HUES64 (cell line): ENCODE results near the gene PDE11A.

Experiments
- H3K27ac ChIP-seq: 2 replicates; pipeline ENCODE4 v1.7.0; 2013; ENCODE audit warnings: low read depth, low read length, inconsistent platforms
- H3K27me3 ChIP-seq: 2 replicates; pipeline ENCODE4 v1.6.1; 2013; ENCODE audit warnings: mild to moderate bottlenecking, low read length; ENCODE audit not compliant: insufficient read depth
- H3K36me3 ChIP-seq: 2 replicates; pipeline ENCODE4 v1.6.1; 2013; ENCODE audit warnings: mild to moderate bottlenecking, low read length; ENCODE audit not compliant: insufficient read depth
- H3K4me1 ChIP-seq: 2 replicates; pipeline ENCODE4 v1.6.1; 2013; ENCODE audit warnings: mild to moderate bottlenecking, low read length, moderate library complexity; ENCODE audit not compliant: insufficient read depth
- H3K4me3 ChIP-seq: 2 replicates; pipeline ENCODE4 v1.5.1; 2013; ENCODE audit warnings: mild to moderate bottlenecking, low read length, moderate library complexity
- H3K9ac ChIP-seq: 2 replicates; pipeline ENCODE4 v1.6.1; 2013; ENCODE audit warnings: mild to moderate bottlenecking, low read depth, low read length
- H3K9me3 ChIP-seq: 2 replicates; pipeline ENCODE4 v1.6.1; 2013; ENCODE audit warnings: low read depth, low read length; ENCODE audit not compliant: insufficient read depth
- WGBS: fragments of 150-250, 120-280 bp; methylation state at CpG from one replicate; pipeline ENCODE4 v1.1.7; 2013; ENCODE audit warnings: missing lambda C conversion rate; 5-methylcytosine and 5-hydroxymethylcytosine counted together

PDE11A gene

DNA sequence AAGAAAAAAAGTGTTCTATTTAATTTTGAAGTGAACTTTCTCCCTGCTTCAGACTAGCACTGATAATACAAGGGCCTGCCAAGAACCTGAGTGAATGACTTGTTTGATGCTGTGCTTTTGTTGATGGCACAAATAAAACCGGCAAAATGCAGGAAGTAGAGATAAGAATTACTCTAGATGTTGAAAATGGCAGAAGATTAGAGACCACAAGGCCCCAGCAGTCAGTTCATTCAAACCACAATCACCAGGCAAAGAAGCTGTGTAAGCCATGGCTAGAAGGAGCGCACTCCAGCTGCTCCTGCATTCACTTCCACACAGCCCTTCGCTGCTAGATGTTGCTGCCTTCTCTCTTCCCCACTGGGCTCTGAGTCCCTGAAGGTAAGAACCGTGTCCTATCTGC, 383.0 kb downstream of the PDE11A start:
- no peak overlapping the region for H3K9ac ChIP-seq
- WGBS: 82% methylated on average over 4 of the region's 4 CpGs

DNA sequence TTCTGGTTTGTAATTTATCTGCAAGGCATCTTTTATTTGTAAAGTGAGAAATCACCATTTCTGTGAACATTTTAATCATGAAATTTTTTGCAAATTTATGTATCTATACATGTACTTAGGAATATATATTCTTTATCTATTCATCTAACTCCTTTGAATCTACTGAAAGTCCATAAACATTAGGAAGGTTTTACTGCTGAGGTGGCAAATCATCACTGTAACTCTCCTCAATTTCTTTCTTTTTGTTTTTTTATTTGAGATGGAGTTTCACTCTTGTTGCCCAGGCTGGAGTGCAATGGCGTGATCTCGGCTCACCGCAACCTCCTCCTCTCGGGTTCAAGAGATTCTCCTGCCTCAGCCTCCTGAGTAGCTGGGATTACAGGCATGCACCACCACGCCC, 383.7 kb downstream of the PDE11A start:
- Histone ChIP-seq H3K27ac (no peak overlapping the region), H3K4me1 (peaks cover 15% of the 10 kb centered on the region; the same call in 1 of the 2 replicates), H3K9me3 (no peaks in the 10 kb centered on the region), H3K36me3 (no peaks in the 10 kb centered on the region), H3K27me3 (no peaks in the 10 kb centered on the region), H3K4me3 (no peak overlapping the region), H3K9ac (no peak overlapping the region)
- 94% methylated on average over 5 of the region's 5 CpGs for WGBS

More for the DNA sequence above, 383.0 kb downstream of the PDE11A start:
- no peak overlapping the region for H3K4me3 ChIP-seq
- H3K27me3 ChIP-seq: no peaks in the 10 kb centered on the region
- H3K4me1 ChIP-seq: peaks cover 15% of the 10 kb centered on the region; the same call in 1 of the 2 replicates
- no peak overlapping the region for H3K27ac ChIP-seq
- H3K9me3 ChIP-seq: no peaks in the 10 kb centered on the region
- no peaks in the 10 kb centered on the region for H3K36me3 ChIP-seq

- 95% methylated on average over 2 of the region's 2 CpGs for WGBS
- no peaks in the 10 kb centered on the region for H3K27me3 ChIP-seq
- H3K36me3 ChIP-seq: no peaks in the 10 kb centered on the region
- no peak overlapping the region for H3K27ac ChIP-seq
- peaks cover 12% of the 10 kb centered on the region; the same call in 1 of the 2 replicates for H3K4me1 ChIP-seq
- no peaks in the 10 kb centered on the region for H3K9me3 ChIP-seq
- no peak overlapping the region for H3K9ac ChIP-seq
- H3K4me3 ChIP-seq: no peak overlapping the region
These were observed 388.9 kb downstream of the PDE11A start for GRCh38 chr2:177683661-177684069.

DNA sequence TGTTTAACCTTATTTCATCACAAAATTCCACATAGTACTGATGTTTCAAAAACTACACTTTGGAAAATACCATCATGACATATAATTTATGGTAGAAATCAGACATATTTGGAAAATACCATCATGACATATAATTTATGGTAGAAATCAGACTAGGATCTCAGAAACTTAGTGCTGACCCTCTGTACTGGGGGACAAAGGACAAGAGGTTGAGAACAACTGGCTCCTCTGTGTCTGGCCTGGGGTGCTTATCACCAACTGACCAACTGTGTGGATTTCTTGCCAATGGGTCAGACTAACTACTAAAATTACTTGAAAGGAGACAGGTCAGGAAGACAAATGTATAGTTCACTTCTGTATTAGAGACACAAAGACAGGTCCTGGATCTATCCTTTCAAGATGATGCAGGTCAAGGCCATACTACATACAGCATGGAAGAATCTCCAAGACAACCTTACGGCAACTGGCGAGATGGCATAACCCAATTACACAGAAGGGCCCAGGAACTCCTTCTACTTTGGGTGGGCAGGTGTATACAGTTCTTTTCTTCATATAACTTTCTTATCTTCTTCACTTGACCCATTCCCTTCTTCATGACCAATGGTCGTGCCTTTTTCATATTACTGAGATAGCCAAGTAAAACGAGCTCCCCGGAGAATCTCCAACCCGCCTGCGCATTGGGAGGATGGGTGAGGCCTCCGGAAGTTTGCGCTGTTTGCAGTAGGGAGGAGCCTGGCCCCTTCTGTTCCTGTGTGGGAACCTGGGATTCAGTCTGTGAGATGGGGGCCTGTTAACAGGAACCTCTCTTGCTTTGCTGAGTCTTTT, 389.5 kb downstream of the PDE11A start:
- Histone ChIP-seq H3K9me3 (no peaks in the 10 kb centered on the region), H3K36me3 (no peaks in the 10 kb centered on the region), H3K4me3 (no peak overlapping the region), H3K4me1 (peaks cover 12% of the 10 kb centered on the region; the same call in 1 of the 2 replicates), H3K27ac (no peak overlapping the region), H3K9ac (no peak overlapping the region), H3K27me3 (no peaks in the 10 kb centered on the region)
- WGBS: 92% methylated on average over 9 of the region's 9 CpGs

DNA sequence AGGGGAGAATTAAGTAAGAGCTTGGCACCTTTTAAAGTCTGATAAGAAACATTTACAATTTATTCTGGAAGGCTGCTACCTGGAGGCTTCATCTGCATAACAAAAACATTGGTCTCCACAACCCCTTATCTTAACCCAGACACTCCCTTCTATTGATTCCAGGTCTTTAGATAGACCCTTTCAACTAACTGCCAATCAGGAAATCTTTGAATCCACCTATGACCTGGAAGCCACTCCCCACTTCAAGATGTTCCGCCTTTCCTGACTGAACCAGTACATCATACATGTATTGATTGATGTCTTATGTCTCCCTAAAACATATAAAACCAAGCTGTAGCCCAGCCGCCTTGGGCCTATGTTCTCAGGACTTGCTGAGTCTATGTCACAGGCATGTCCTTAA, 390.6 kb downstream of the PDE11A start:
- Histone ChIP-seq H3K9me3 (no peaks in the 10 kb centered on the region), H3K4me3 (no peak overlapping the region), H3K27ac (no peak overlapping the region), H3K36me3 (no peaks in the 10 kb centered on the region), H3K27me3 (0 out of 2 replicates have a peak, but pooled peaks cover 6% of the 10 kb centered on the region), H3K4me1 (peaks cover 12% of the 10 kb centered on the region; the same call in 1 of the 2 replicates), H3K9ac (no peak overlapping the region)
- 86% methylated on average over 2 of the region's 2 CpGs for WGBS

- peaks cover 10% of the 10 kb centered on the region for H3K27me3 ChIP-seq
- no peak overlapping the region for H3K9ac ChIP-seq
- H3K27ac ChIP-seq: no peak overlapping the region
- H3K4me3 ChIP-seq: no peak overlapping the region
- peaks cover 12% of the 10 kb centered on the region; the same call in 1 of the 2 replicates for H3K4me1 ChIP-seq
- WGBS: 94% methylated on average over 6 of the region's 6 CpGs
- no peaks in the 10 kb centered on the region for H3K9me3 ChIP-seq
- H3K36me3 ChIP-seq: no peaks in the 10 kb centered on the region
These were observed 391.5 kb downstream of the PDE11A start for GRCh38 chr2:177680866-177681712.

- no peaks in the 10 kb centered on the region for H3K36me3 ChIP-seq
- peaks cover 12% of the 10 kb centered on the region; the same call in 1 of the 2 replicates for H3K4me1 ChIP-seq
- H3K27me3 ChIP-seq: peaks cover 17% of the 10 kb centered on the region
- H3K9me3 ChIP-seq: no peaks in the 10 kb centered on the region
- H3K9ac ChIP-seq: no peak overlapping the region
- no peak overlapping the region for H3K27ac ChIP-seq
- H3K4me3 ChIP-seq: no peak overlapping the region
- WGBS: 89% methylated on average over 6 of the region's 6 CpGs
These were observed 392.7 kb downstream of the PDE11A start for GRCh38 chr2:177679611-177680605.

GRCh38 chr2:177678939-177679338, 393.6 kb downstream of the PDE11A start:
- Histone ChIP-seq H3K9ac (no peak overlapping the region), H3K27me3 (peaks cover 20% of the 10 kb centered on the region), H3K36me3 (no peaks in the 10 kb centered on the region), H3K4me3 (no peak overlapping the region), H3K4me1 (peaks cover 12% of the 10 kb centered on the region; the same call in 1 of the 2 replicates), H3K27ac (no peak overlapping the region), H3K9me3 (no peaks in the 10 kb centered on the region)
- WGBS: 96% methylated on average over 2 of the region's 2 CpGs

DNA sequence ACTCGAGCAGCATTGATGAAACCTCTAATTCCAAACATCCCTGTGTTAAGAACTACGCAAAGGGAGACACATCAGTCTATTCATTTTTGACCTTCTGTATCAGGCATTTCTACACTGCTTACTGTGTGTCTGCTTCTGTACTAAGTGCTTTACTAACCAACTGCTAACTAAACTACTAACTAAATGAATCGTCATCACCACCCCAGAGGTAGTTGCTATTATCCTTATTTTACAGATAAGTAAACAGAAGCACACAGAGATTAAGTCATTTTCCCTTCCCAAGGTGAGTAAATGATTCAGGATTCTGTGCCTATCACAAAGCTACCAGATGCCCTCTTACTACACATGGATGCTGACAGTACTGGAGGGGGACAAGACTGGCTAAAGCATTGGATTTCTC, 395.9 kb downstream of the PDE11A start:
- Histone ChIP-seq H3K27ac (no peak overlapping the region), H3K9ac (no peak overlapping the region), H3K4me3 (no peak overlapping the region), H3K9me3 (no peaks in the 10 kb centered on the region), H3K4me1 (peaks cover 8% of the 10 kb centered on the region), H3K27me3 (peaks cover 43% of the 10 kb centered on the region), H3K36me3 (no peaks in the 10 kb centered on the region)
- WGBS: 93% methylated on average over 3 of the region's 3 CpGs

DNA sequence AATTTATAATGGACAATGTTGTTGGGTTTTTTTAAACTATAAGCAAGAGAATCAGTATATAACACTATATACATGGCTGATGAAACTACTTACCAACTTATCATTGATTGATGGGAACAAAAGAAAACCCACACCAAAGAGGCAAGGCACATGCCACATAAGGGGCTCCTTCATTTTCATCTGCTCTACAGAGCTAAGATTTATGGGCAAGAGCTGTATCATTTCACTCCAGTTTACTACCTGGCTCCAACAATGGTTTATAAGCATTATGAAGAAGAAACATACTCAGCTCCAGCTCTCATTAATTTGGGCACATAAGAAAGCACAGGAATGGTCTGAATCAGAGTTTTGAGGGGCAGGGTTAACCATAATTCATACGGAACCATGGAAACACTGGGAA, 396.8 kb downstream of the PDE11A start:
- Histone ChIP-seq H3K4me1 (peaks cover 11% of the 10 kb centered on the region), H3K27ac (no peak overlapping the region)
- WGBS: 91% methylated on average over 1 of the region's 1 CpG

More for the DNA sequence above, 396.8 kb downstream of the PDE11A start:
- no peaks in the 10 kb centered on the region for H3K9me3 ChIP-seq
- H3K9ac ChIP-seq: no peak overlapping the region
- H3K36me3 ChIP-seq: no peaks in the 10 kb centered on the region
- no peak overlapping the region for H3K4me3 ChIP-seq
- peaks cover 50% of the 10 kb centered on the region for H3K27me3 ChIP-seq
